Endothelial cell (in vitro differentiated cells): Measurements from ENCODE around the gene CCL1. TPM values are rescaled to one million over a fixed set of nuclear protein-coding genes. Genes with fewer than 3 reads are reported as not detected.

Experiments
- DNase-seq: peaks from one replicate; pipeline ENCODE4 v3.0.0; 2021; ENCODE audit warnings: low spot score
- H3K27ac Mint-ChIP-seq: one replicate; pipeline ENCODE4 v1.8.0; 2021; ENCODE audit warnings: mixed read lengths, inconsistent platforms; ENCODE audit not compliant: unreplicated experiment
- H3K27me3 Mint-ChIP-seq: one replicate; pipeline ENCODE4 v1.8.0; 2021; ENCODE audit warnings: mild to moderate bottlenecking, moderate library complexity, mixed read lengths, inconsistent platforms; ENCODE audit not compliant: unreplicated experiment
- H3K36me3 Mint-ChIP-seq: one replicate; pipeline ENCODE4 v1.8.0; 2021; ENCODE audit warnings: mild to moderate bottlenecking, low read depth, mixed read lengths, inconsistent platforms; ENCODE audit not compliant: unreplicated experiment
- H3K4me1 Mint-ChIP-seq: one replicate; pipeline ENCODE4 v1.8.0; 2021; ENCODE audit warnings: mild to moderate bottlenecking, mixed read lengths, inconsistent platforms; ENCODE audit not compliant: unreplicated experiment
- H3K4me3 Mint-ChIP-seq: one replicate; pipeline ENCODE4 v1.8.0; 2021; ENCODE audit warnings: mild to moderate bottlenecking, mixed read lengths, inconsistent platforms; ENCODE audit not compliant: unreplicated experiment
- H3K9me3 Mint-ChIP-seq: one replicate; pipeline ENCODE4 v1.8.0; 2021; ENCODE audit warnings: mixed read lengths, inconsistent platforms; ENCODE audit not compliant: unreplicated experiment
- CTCF ChIP-seq: fragments of 200-600 bp; sonication (generic); IDR thresholded peaks from one replicate; pipeline ENCODE4 v1.5.0; 2021; ENCODE audit warnings: antibody characterized with exemption; ENCODE audit not compliant: unreplicated experiment
- total RNA-seq: library from RNA; stranded (reverse); fragmentation: NEBNext Ultra II Directional; extraction: Animal tissue kit (Norgen Biotek cat#: 25700); gene quantifications from one replicate; pipeline ENCODE4 v1.2.1, GENCODE V29; 2021; ENCODE audit not compliant: unreplicated experiment

Gene CCL1
- total RNA-seq, 1 donor from 2014 or later, result not detected

- Mint-ChIP-seq H3K4me3 (no peak overlapping the region), H3K27ac (no peak overlapping the region), H3K4me1 (peaks cover 10% of the 10 kb centered on the region), H3K36me3 (no peaks in the 10 kb centered on the region), H3K9me3 (no peaks in the 10 kb centered on the region), H3K27me3 (no peaks in the 10 kb centered on the region)
- DNase-seq, result no peak
- no peak for TF ChIP-seq CTCF
Measured at GRCh38 chr17:34367486-34368195, 4.6 kb upstream of the CCL1 start.

GRCh38 chr17:34366529-34367107, 3.6 kb upstream of the CCL1 start:
- Mint-ChIP-seq H3K9me3 (no peaks in the 10 kb centered on the region), H3K36me3 (no peaks in the 10 kb centered on the region), H3K4me3 (no peak overlapping the region), H3K27ac (no peak overlapping the region), H3K27me3 (peaks cover 2% of the 10 kb centered on the region), H3K4me1 (peaks cover 10% of the 10 kb centered on the region)
- no peak for TF ChIP-seq CTCF
- DNase-seq, result no peak

- H3K36me3 Mint-ChIP-seq, result no peaks in the 10 kb centered on the region
- peaks cover 12% of the 10 kb centered on the region for H3K4me1 Mint-ChIP-seq
- peaks cover 2% of the 10 kb centered on the region for H3K27me3 Mint-ChIP-seq
Measured at GRCh38 chr17:34366010-34366409, 3.0 kb upstream of the CCL1 start.

GRCh38 chr17:34365340-34365739, 2.3 kb upstream of the CCL1 start:
- peaks cover 14% of the 10 kb centered on the region for H3K4me1 Mint-ChIP-seq
- no peaks in the 10 kb centered on the region for H3K36me3 Mint-ChIP-seq
- TF ChIP-seq CTCF, result no peak
- no peak overlapping the region for H3K27ac Mint-ChIP-seq
- peaks cover 2% of the 10 kb centered on the region for H3K27me3 Mint-ChIP-seq
- no peak for DNase-seq
- no peak overlapping the region for H3K4me3 Mint-ChIP-seq
- H3K9me3 Mint-ChIP-seq, result no peaks in the 10 kb centered on the region

More at GRCh38 chr17:34366010-34366409, 3.0 kb upstream of the CCL1 start:
- H3K27ac Mint-ChIP-seq, result no peak overlapping the region
- TF ChIP-seq CTCF, result no peak
- DNase-seq, result no peak
- H3K4me3 Mint-ChIP-seq, result no peak overlapping the region
- H3K9me3 Mint-ChIP-seq, result no peaks in the 10 kb centered on the region

- Mint-ChIP-seq H3K36me3 (no peaks in the 10 kb centered on the region), H3K27me3 (peaks cover 2% of the 10 kb centered on the region), H3K4me3 (no peak overlapping the region), H3K27ac (no peak overlapping the region), H3K9me3 (no peaks in the 10 kb centered on the region), H3K4me1 (peaks cover 14% of the 10 kb centered on the region)
- no peak for DNase-seq
- no peak for TF ChIP-seq CTCF
Measured at GRCh38 chr17:34364751-34365150, 1.7 kb upstream of the CCL1 start.
